ENCODE results near the gene PLEKHM3. TPM values are rescaled to one million over a fixed set of nuclear protein-coding genes. Genes with fewer than 3 reads are reported as not detected.
A peak's percentile ranks its signal among the peaks of the same experiment; 100 is the strongest.

The PLEKHM3 gene
- total RNA-seq, 1 experiment from 2014 or later = 6.8 TPM

DNA sequence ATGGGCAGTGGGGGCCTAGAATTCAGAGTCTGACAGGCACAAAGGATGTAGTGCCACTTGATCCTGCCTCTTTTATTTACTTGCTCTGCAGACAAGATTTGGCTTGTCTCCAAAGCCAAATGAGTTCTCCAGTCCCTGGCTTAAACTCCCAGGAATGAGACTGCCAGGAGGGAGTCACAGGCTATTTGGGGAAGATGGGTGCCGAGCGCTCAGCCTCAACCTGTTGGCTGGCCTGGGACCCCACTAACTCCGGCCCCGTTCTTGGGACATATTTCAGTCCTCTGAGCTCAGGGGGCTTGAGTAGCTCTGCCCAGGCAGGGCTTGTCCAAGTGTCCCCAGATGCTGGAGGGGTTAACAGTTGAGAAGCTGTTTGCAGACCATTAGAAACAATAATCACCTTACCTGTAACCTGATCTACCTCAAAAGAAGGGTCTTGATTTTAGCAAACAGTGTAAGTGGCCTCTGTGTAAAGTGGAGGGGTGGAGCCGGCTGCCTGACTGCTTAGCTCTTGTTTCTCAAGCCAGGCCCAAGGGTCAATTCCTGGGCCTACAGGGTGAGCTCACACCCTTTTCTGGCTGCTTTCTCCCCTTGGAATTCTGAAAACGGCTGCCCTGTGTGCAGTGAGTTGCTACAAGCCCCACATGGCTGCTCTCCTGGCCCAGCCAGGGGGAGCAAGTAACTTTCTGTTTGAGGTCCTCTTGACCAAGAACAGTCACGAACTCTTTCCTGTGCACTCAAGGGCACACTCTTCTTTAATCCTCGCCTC lies 228.6 kb downstream of the PLEKHM3 start:
- no peak for DNase-seq (ENCODE audit: low read depth)

DNA sequence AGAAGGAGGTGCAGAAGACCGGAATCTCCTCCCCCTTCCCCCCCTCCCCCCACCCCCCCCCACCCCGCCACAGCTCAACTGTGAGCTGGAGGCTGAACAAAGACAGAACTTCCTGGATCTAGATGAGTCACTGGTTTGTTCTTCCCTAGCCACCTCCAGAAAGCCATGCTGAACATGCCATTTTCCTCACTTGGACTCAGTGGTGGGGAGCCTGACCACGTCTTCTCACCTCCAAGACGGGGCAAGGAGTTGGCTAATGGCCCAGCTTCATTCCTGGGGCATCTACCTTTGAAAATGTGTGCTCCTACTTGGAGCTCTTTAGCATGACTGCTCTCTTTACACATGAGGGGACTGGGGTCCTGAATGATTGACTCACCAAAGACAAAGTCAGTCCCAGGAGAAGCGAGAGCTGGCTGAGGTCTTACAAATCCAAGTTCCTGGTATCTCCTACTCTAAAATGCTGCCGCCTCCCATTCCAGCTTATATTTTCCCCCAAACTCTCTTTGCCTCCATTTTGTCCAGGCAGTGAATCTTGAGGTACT lies 233.0 kb downstream of the PLEKHM3 start:
- DNase-seq (ENCODE audit: low read depth) = peak; percentile 82

DNA sequence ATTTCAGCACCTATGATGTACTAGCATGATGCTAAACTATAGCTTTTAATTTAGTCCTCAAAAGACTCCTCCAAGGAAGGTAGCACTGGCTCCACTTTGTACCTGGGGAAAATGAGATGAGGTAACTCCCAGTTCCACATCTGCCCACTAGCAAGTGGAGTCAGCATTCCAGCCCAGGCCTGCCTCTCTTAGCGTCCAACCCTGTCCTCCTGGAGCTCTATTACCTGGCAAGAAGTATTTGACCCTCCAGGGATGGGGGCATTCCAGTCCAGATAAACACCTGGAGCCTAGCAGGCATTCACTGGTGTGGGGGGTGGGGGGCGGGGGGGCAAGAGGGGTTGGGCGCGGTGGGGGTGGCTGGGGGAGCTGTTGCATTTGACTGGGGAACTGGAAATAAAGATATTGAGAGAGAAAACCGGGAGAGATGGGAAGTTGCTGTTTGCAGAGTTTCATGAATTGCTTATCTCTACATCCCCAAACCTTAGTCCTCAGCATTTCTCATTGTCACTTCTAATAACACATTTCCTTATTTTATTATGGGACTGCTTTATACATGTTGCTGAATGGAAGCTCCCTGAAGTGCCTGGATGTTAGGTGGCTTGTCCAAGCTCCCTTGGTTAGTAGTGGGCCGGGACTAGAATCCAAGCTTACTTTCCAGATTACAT lies 233.6 kb downstream of the PLEKHM3 start:
- no peak for DNase-seq (ENCODE audit: low read depth)

DNA sequence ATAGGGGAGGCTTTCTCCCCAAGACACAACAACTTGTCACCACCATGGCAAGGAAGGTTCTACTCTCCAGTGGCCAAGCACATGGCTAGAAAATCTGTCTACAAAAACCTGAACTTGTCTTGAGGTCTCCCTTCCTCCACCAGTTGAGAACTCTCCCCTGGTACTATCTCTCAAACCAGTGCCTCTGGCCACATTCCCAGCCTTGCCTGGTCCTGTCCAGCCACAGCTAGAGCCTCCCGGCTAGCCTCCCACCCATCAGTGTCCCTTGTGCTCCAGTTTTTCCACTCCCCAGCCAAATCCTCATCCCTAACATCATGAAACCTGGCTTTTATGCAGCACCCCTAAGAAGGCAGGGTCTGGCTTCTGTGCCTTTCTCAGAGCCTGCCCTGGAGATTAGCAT lies 234.4 kb downstream of the PLEKHM3 start:
- DNase-seq (ENCODE audit: low read depth) = no peak

DNA sequence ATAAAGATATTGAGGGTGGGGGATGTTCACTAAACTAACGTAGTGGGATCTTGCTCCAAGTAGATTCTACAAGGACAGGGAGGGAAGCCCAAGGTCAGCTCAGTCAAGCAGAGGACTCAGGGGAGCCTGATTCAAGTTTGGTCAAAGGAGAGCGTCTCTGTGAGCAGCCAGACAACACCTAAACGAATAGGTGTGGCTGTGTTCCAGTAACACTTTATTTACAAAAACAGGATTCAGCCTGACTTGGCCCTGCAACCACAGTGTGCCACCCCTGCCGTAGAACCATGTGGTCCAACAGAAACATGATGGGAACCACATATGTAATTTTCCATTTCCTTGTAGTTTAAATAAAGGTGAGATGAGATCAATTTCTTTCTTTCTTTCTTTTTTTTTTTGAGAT lies 237.5 kb downstream of the PLEKHM3 start:
- DNase-seq (ENCODE audit: low read depth) = no peak

DNA sequence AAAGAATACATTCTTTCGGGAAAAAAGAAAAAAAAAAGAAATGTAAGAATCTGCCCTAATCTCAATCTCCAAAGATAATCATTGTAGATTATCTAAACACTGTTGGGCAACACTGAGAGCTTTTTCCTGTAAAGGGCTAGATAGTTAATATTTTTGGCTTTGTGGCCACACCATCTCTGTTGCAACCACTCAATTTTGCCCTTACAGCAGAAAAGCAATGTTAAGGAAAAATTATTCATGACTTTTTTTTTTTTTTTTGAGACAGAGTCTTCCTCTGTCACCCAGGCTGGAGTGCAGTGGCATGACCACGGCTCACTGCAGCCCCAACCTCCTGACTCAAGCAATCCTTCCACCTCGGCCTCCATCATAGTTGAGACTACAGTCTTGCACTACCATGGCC lies 238.3 kb downstream of the PLEKHM3 start:
- no peak for DNase-seq (ENCODE audit: low read depth)

DNA sequence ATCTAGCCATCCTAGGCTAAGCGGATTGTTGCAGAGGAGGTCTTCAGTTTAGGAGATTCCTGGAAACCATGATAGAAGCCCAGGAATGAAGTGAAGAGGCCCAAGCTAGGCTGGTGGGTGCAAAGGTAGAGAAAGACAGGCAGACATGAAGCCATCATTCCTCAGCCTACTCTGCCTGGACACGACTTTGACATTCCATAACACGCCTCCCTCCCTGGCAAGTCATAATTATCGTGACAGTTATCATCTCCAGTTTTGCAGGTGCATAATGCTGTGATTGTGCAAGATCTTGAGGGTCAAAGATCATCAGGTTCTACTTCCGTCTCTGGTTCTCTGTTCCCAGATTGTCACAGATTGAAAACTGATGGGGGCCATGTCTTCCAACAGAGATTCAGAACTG lies 240.4 kb downstream of the PLEKHM3 start:
- no peak for DNase-seq (ENCODE audit: low read depth)

DNA sequence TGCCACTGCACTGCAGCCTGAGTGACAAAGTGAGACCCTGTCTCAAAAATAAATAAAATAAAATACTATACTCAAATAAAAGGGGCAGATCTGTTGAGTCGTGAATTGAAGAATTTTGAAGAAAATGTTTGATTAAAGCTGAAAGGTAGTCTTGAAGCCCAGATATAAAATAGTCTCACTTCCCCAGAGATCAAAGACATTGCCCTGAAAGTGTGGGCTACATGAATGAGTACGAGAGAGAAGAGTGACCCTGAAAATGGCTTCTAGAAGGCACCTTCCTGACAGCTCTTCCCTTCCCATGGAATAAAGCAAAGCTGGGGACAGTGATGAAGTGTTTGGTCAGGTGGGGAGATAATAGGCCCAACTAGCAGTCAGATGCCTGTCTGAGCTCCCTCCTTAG lies 241.8 kb downstream of the PLEKHM3 start:
- DNase-seq (ENCODE audit: low read depth) = no peak

DNA sequence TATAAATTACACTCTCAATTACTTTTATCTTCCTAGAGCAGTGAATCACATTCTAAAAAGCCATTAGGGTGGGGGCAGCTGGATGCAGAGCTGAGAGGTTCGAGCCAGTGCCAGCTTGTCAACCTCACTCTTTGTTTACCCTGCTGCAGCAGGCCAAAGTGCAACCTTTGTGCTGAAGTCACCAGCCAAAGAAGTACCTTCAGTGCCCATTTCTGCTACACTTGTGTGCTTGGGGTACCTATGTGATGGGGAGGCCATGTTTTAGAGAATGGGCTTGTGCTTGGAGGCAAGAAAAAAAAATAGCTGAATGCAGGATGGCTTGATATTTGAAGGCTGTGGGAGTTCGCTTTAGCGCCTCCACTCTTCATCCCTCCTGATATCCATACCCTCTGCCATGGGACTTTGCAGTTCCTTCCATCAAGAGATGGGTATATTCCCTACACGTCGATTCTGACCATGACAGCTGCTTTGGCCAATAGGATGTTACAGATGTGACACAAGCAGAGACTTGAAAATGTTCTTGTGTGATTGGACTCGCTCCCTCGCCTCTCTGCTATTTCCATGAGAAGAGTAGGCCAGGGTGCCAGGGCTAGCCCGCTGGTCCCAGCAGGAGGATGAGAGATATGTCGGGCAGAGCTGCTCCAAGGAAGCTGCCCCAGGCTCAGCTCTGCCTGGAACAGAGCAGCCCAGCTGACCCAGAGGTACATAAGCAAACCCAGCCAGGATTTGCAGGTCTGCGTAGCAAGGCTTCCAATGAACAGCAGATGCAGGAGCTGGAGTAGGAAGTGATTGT lies 242.9 kb downstream of the PLEKHM3 start:
- DNase-seq (ENCODE audit: low read depth) = no peak

DNA sequence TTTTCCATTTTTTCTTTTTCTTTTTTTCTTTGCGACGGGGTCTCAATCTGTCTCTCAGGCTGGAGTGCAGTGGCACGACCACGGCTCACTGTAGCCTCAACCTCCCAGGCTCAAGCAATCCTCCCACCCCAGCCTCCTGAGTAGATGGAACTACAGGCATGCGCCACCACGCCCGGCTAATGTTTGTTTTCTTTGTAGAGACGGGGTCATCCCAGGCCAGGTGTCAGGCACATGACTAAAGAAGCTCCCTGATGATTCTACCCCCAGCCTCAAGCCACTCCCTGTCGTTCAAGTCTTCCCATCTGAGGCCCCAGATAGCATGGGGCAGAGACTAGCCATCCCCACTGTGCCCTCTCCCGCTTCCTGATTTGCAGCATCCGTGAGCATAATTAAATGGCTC lies 245.8 kb downstream of the PLEKHM3 start:
- DNase-seq (ENCODE audit: low read depth) = no peak

DNA sequence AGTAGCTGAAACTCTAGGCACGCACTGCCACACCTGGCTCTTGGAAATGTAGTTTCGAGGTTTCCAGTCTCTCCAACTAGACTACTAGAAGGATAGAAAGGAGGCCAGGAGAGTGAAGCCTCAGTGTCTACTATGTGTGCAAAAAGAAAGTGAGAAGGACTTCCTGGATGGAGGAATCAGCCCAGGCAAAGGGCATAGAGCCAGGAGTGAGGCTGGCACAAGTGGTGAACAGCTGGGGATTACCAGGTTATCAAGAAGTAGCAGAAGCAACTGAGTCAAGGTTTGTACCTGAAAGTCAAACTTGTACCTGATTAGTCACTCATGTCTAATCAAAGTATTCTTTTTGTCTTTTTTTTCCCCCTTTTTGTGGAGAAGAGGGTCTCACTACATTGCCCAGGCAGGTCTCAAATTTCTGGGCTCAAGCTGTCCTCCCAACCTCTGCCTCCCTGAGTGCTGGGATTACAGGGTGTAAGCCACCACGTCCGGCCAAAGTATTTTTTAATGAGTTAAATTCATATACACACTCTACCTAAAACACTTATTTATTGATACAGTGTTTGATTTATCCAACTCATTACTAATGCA lies 246.9 kb downstream of the PLEKHM3 start:
- DNase-seq (ENCODE audit: low read depth) = no peak

DNA sequence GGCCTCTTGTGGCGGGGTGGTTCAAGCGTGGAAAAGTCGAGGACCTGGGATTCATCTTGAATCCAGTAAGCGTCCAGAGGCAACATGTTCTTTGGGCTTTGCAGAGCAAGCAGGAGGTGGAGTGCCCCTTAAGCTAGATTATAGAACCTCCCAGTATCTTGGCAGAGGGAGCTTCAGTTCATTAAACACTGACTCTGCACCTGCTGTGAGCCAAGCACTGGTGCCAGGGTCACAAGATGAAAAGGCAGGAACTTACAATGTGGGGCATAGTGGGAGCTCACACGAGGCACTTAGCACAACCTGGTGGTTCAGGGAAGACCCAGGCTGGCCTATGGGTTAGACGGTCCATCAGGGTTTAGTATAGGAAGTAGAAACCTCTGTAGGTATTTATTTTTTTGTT lies 248.2 kb downstream of the PLEKHM3 start:
- DNase-seq (ENCODE audit: low read depth) = no peak

DNA sequence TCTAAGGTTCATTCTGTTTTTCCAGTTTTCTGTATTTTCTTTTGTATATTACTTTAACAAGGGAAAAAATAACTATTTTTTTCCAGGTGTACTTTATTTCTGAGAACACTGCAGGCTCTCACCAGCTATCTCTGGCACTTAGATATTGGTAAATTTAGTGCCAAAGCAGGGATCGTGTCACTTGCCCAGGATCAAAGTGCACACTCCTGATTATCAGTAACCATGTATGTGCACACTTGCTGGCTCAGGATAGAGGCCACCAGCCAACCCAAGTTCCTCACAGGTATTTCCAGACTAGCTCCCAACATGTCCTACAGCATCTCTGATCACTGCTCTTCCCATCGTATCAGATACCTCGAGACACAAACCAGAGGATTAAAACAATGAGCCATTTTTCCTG lies 249.9 kb downstream of the PLEKHM3 start:
- DNase-seq (ENCODE audit: low read depth) = no peak

DNA sequence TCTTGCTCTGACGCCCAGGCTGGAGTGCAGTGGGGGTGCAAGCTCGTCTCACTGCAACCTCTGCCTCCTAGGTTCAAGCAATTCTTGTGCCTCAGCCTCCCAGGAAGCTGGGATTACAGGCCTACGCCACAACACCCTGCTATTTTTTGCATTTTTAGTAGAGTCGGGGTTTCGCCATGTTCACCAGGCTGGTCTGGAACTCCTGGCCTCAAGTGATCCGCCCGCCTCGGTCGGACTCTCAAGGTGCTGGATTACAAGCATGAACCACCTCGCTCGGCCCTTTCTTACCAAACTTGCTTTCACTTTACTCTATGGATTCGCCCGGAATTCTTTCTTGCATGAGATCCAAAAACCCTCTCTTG lies 252.5 kb downstream of the PLEKHM3 start:
- DNase-seq (ENCODE audit: low read depth) = no peak

DNA sequence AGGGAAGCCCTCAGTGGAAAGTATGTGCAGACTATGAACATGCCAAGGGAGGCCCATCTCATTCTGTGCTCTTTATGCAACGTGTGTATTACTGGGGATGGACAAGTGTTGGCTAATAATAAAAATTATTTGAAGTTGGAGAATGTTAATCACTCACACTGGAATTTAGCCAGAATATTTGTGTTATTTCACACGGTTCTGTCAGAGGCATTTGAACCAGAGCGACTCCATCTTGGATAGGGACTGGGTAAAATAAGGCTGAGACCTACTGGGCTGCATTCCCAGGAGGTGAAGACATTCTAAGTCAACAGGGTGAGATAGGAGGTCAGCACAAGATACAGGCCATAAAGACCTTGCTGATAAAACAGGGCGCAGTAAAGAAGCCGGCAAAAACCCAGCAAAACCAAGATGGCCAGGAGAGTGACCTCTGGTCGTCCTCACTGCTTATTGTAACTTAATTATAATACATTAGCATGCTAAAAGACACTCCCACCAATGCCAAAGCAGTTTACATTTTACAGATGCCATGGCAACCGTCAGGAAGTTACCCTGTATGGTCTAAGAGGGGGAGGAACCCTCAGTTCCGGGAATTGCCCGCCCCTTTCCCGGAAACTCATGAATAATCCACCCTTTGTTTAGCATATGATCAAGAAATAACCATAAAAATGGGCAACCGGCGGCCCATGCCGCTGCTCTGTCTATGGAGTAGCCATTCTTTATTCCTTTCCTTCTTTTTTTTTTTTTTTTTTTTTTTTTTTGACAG lies 253.1 kb downstream of the PLEKHM3 start:
- peak; percentile 40 for DNase-seq (ENCODE audit: low read depth)

DNA sequence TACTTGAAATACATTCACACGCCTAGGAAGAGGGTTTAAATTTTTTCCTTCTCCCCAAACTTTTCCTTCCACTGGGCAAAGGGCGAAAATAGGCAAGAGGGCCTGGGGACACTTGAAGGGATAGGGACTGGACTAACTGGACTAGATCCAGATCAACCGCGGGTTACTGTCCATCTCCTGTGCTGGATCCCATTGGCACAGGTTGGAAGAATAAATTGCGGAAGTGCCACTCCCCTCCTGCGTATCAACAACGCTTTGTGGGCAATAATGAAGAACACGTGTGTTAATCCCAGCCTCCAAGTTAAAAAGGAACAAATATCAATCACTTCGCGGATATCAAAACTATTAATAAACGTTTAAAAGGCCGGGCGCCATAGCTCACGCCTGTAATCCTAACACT lies 253.9 kb downstream of the PLEKHM3 start:
- no peak for DNase-seq (ENCODE audit: low read depth)

Other genes with a start within 250 kb of the PLEKHM3 start
- gene CRYGD, start 99.0 kb upstream of the PLEKHM3 start, total RNA-seq (2014; rRNA removed; shearing (Covaris generic)) = not detected in 2 replicates
- not detected in 2 replicates for gene CRYGC, start 104.3 kb upstream of the PLEKHM3 start, total RNA-seq (2014; rRNA removed; shearing (Covaris generic))
- gene CRYGB, start 120.6 kb upstream of the PLEKHM3 start, total RNA-seq (2014; rRNA removed; shearing (Covaris generic)) = not detected in 2 replicates
- gene CRYGA, start 138.1 kb upstream of the PLEKHM3 start, total RNA-seq (2014; rRNA removed; shearing (Covaris generic)) = not detected in 2 replicates
- gene C2orf80, start 164.5 kb upstream of the PLEKHM3 start, total RNA-seq (2014; rRNA removed; shearing (Covaris generic)) = not detected in 2 replicates
- 137 and 150 TPM in 2 replicates for gene IDH1, start 229.5 kb upstream of the PLEKHM3 start, total RNA-seq (2014; rRNA removed; shearing (Covaris generic))
- gene PIKFYVE, start 240.7 kb upstream of the PLEKHM3 start, total RNA-seq (2014; rRNA removed; shearing (Covaris generic)) = 23.1 and 23.8 TPM in 2 replicates